Kidney (tissue), 14 donors: ENCODE results near the gene TRIM66. TPM values are rescaled to one million over a fixed set of nuclear protein-coding genes. Genes with fewer than 3 reads are reported as not detected.

Source experiments
- DNase-seq, 5 donors: peaks; one replicate each; pipeline ENCODE4 v3.0.0-alpha.2; 2013 to 2020
- FAIRE-seq: peaks from 2 replicates; lab custom pipeline; 2012; peaks lifted over from hg19 to GRCh38; lab: Jason Lieb, UNC
- H3K27ac ChIP-seq, 2 donors: one replicate each; pipeline ENCODE4 v1.7.0; 2013; ENCODE audit warnings: low read depth in 2 of 2, low read length in 2 of 2, inconsistent platforms in 1 of 2
- H3K27me3 ChIP-seq: one replicate; pipeline ENCODE4 v1.7.1; 2013; ENCODE audit warnings: low read length, inconsistent platforms; ENCODE audit not compliant: control insufficient read depth, insufficient read depth
- H3K36me3 ChIP-seq, 3 donors: one replicate each; pipeline versions ENCODE4 v1.7.0 to v1.7.1; 2013; ENCODE audit warnings: low read length in 3 of 3, control low read depth in 1 of 3, inconsistent platforms in 1 of 3; ENCODE audit not compliant: insufficient read depth in 3 of 3, control insufficient read depth in 2 of 3
- H3K4me1 ChIP-seq, 3 donors: one replicate each; pipeline versions ENCODE4 v1.7.0 to v1.7.1; 2013; ENCODE audit warnings: low read length in 3 of 3, inconsistent platforms in 1 of 3, low read depth in 1 of 3; ENCODE audit not compliant: control insufficient read depth in 2 of 3, insufficient read depth in 2 of 3
- H3K4me3 ChIP-seq, 3 donors: one replicate each; pipeline versions ENCODE4 v1.7.0 to v1.8.1; 2013; ENCODE audit warnings: low read length in 3 of 3, control low read depth in 1 of 3, inconsistent platforms in 1 of 3
- H3K9ac ChIP-seq, 3 donors: one replicate each; pipeline versions ENCODE4 v1.7.0 to v1.7.1; 2013; ENCODE audit warnings: low read length in 3 of 3, control low read depth in 1 of 3, inconsistent platforms in 1 of 3
- H3K9me3 ChIP-seq, 3 donors: one replicate each; pipeline versions ENCODE4 v1.7.0 to v1.7.1; 2013; ENCODE audit warnings: low read length in 3 of 3, control low read depth in 1 of 3, inconsistent platforms in 1 of 3; ENCODE audit not compliant: control insufficient read depth in 2 of 3, insufficient read depth in 1 of 3
- CTCF ChIP-seq: IDR thresholded peaks from 3 replicates; pipeline ENCODE4 v1.5.1; 2012; ENCODE audit warnings: mild to moderate bottlenecking, moderate library complexity, borderline replicate concordance; ENCODE audit not compliant: insufficient read depth; ENCODE audit errors: extremely low read depth
- intact Hi-C: fragments of 100-400 bp; cut with DNase I; formaldehyde crosslinking; loops from one replicate; pipeline ENCODE4 v1.11.1; 2022
- polyA plus RNA-seq: library from polyadenylated mRNA; stranded (reverse); fragments of 350-450 nt; fragmentation: Illumina TruSeq; extraction: RNeasy Lipid Tissue Mini Kit (QIAGEN cat#74804); gene quantifications from one replicate; pipeline ENCODE4 v1.2.3, GENCODE V29; 2014; ENCODE audit warnings: low read depth, low replicate concordance; ENCODE audit not compliant: insufficient read depth
- total RNA-seq: library from RNA; stranded (reverse); fragmentation: NEBNext Ultra II Directional; extraction: Animal tissue kit (Norgen Biotek cat#: 25700); gene quantifications from one replicate; pipeline ENCODE4 v1.2.1, GENCODE V29; 2021
- donor health status: control.
- donor health status: control.
- donor health status: control.
- donor health status: control.
- donor health status: control.
- donor health status: DM: yes; HTN: yes; CAD: no.
- donor health status: Normal renal cell carcinoma (clear cell type).

Gene TRIM66
- total and polyA plus RNA-seq, 2 donors from 2014 or later = 1.4 to 25.7 TPM

- peaks cover 0 to 9% (median 3%) of the 10 kb centered on the region in 3 donors for H3K4me1 ChIP-seq
- no peaks in the 10 kb centered on the region for H3K9me3 ChIP-seq
- no peak for DNase-seq
- no peak overlapping the region for H3K27ac ChIP-seq
- peaks cover 3 to 5% (median 3%) of the 10 kb centered on the region in 3 donors for H3K36me3 ChIP-seq
- TF ChIP-seq CTCF = no peak
- H3K27me3 ChIP-seq = no peaks in the 10 kb centered on the region
- no peak overlapping the region for H3K4me3 ChIP-seq
- no peak for FAIRE-seq
- no peak overlapping the region for H3K9ac ChIP-seq
- intact Hi-C loops = no loop called here
These were observed 46.1 kb upstream of the TRIM66 start for GRCh38 chr11:8728563-8728962.

GRCh38 chr11:8726395-8726794 is 43.9 kb upstream of the TRIM66 start:
- Histone ChIP-seq H3K4me3 (no peak overlapping the region), H3K27me3 (no peaks in the 10 kb centered on the region), H3K9ac (no peak overlapping the region), H3K27ac (no peak overlapping the region), H3K36me3 (peaks cover 3 to 5% (median 3%) of the 10 kb centered on the region in 3 donors), H3K4me1 (peaks cover 3 to 11% (median 7%) of the 10 kb centered on the region in 3 donors), H3K9me3 (no peaks in the 10 kb centered on the region)
- no peak for TF ChIP-seq CTCF
- no peak for DNase-seq
- intact Hi-C loops = no loop called here
- FAIRE-seq = no peak

- peaks cover 3 to 14% (median 11%) of the 10 kb centered on the region in 3 donors for H3K4me1 ChIP-seq
- H3K9me3 ChIP-seq = no peaks in the 10 kb centered on the region
- H3K9ac ChIP-seq = no peak overlapping the region
- no peak overlapping the region for H3K4me3 ChIP-seq
- H3K27me3 ChIP-seq = no peaks in the 10 kb centered on the region
- intact Hi-C loops = no loop called here
- no peak overlapping the region for H3K27ac ChIP-seq
- H3K36me3 ChIP-seq = peaks cover 3 to 5% (median 3%) of the 10 kb centered on the region in 3 donors
- DNase-seq (no peak), FAIRE-seq (no peak)
- TF ChIP-seq CTCF = no peak
These were observed 42.2 kb upstream of the TRIM66 start for GRCh38 chr11:8724682-8725081.

GRCh38 chr11:8723711-8724110 is 41.2 kb upstream of the TRIM66 start:
- no peak overlapping the region for H3K4me3 ChIP-seq
- FAIRE-seq = no peak
- peaks cover 3 to 14% (median 11%) of the 10 kb centered on the region in 3 donors for H3K4me1 ChIP-seq
- no peaks in the 10 kb centered on the region for H3K27me3 ChIP-seq
- DNase-seq = no peak
- intact Hi-C loops = no loop called here
- no peaks in the 10 kb centered on the region for H3K9me3 ChIP-seq
- TF ChIP-seq CTCF = no peak
- H3K36me3 ChIP-seq = peaks cover 0 to 5% (median 3%) of the 10 kb centered on the region in 3 donors
- no peak overlapping the region for H3K27ac ChIP-seq
- H3K9ac ChIP-seq = no peak overlapping the region
